ENCODE data around the gene TEX50.

- TF ChIP-seq EZH2 (IDR thresholded peaks at IDR 0.05; ENCODE audit: low read depth, unreplicated experiment) (no peak), CTCF (conservative IDR thresholded peaks at IDR 0.05; ENCODE audit: low read depth in 2 of 2) (no peak), CREB1 (CRISPR knock-in tag; IDR thresholded peaks at IDR 0.05; ENCODE audit: low read depth) (no peak), POLR2AphosphoS5 (IDR thresholded peaks at IDR 0.05; ENCODE audit: low read depth) (no peak), EZH2phosphoT487 (IDR thresholded peaks at IDR 0.05; ENCODE audit: unreplicated experiment) (no peak), ETS1 (IDR thresholded peaks at IDR 0.05) (no peak), REST (IDR thresholded peaks at IDR 0.05; ENCODE audit: unreplicated experiment) (no peak), ZNF114 (CRISPR knock-in tag; IDR thresholded peaks at IDR 0.05) (no peak)
These were observed 11.5 kb downstream of the TEX50 start for GRCh38 chr1:173646656-173647055.
